ENCODE data around the gene ZNF783.

The ZNF783 gene

DNA sequence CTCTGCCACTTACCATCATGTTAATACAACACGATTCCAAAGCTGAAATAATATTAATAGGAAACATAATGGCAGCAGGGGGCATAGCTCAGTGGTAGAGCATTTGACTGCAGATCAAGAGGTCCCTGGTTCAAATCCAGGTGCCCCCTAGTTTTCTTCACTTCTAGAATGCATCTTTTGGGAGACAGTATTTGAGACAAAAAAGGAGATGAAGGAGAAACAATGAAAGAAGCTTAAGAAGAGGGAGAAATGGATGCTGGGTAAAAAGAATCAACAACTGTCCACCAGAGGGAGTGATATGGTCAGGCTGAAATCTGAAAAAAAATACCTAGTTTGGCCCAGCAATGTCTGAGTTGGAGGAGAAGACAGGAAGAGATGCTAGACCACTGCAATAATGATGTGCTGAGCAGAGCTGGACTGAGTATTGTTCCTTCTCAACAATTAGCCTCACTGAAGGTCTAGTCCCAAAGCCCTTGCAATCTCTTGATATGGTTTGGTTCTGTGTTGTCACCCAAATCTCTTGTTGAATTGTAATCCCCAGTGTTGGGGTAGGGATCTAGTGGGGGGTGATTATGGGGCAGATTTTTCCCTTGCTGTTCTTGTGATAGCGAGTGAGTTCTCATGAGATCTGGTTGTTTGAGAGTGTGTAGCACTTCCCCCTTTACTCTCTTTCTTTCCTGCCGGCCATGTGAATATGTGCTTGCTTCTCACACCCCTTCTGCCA is 48.3 kb downstream of the ZNF783 start:
- peaks cover 3% of the 10 kb centered on the region; the same call in 1 of the 2 replicates for H3K4me1 ChIP-seq (ENCODE audit: control insufficient read depth, low read length)
- H3K27ac ChIP-seq (ENCODE audit: low read depth, low read length) = no peak overlapping the region
- TF ChIP-seq, protein P1, sequence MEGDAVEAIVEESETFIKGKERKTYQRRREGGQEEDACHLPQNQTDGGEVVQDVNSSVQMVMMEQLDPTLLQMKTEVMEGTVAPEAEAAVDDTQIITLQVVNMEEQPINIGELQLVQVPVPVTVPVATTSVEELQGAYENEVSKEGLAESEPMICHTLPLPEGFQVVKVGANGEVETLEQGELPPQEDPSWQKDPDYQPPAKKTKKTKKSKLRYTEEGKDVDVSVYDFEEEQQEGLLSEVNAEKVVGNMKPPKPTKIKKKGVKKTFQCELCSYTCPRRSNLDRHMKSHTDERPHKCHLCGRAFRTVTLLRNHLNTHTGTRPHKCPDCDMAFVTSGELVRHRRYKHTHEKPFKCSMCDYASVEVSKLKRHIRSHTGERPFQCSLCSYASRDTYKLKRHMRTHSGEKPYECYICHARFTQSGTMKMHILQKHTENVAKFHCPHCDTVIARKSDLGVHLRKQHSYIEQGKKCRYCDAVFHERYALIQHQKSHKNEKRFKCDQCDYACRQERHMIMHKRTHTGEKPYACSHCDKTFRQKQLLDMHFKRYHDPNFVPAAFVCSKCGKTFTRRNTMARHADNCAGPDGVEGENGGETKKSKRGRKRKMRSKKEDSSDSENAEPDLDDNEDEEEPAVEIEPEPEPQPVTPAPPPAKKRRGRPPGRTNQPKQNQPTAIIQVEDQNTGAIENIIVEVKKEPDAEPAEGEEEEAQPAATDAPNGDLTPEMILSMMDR (IDR thresholded peaks at IDR 0.05; ENCODE audit: low read depth, low read length, poor library complexity, severe bottlenecking) = peak; percentile 84
- TF ChIP-seq EZH2phosphoT487 (IDR thresholded peaks at IDR 0.05; ENCODE audit: borderline replicate concordance, low read length) = no peak
- H3K27me3 ChIP-seq (ENCODE audit: control insufficient read depth, low read length) = no peaks in the 10 kb centered on the region
- no peaks in the 10 kb centered on the region for H3K9me2 ChIP-seq (replicated peaks; ENCODE audit: control insufficient read depth, low read length)
- no peaks in the 10 kb centered on the region for H3F3A ChIP-seq (ENCODE audit: control insufficient read depth, insufficient read depth)
- no peak overlapping the region for H3K4me3 ChIP-seq (ENCODE audit: low read length)
- H4K20me1 ChIP-seq (ENCODE audit: control insufficient read depth, insufficient read depth, low read depth, low read length) = no peaks in the 10 kb centered on the region
- H3K9me3 ChIP-seq (ENCODE audit: control insufficient read depth, insufficient read depth, low read length) = no peaks in the 10 kb centered on the region
- H3K79me2 ChIP-seq (ENCODE audit: control insufficient read depth, low read length) = no peaks in the 10 kb centered on the region
- no peaks in the 10 kb centered on the region for H3K36me3 ChIP-seq (ENCODE audit: control insufficient read depth, low read length)
- H3K4me2 ChIP-seq (ENCODE audit: low read length) = no peak overlapping the region

DNA sequence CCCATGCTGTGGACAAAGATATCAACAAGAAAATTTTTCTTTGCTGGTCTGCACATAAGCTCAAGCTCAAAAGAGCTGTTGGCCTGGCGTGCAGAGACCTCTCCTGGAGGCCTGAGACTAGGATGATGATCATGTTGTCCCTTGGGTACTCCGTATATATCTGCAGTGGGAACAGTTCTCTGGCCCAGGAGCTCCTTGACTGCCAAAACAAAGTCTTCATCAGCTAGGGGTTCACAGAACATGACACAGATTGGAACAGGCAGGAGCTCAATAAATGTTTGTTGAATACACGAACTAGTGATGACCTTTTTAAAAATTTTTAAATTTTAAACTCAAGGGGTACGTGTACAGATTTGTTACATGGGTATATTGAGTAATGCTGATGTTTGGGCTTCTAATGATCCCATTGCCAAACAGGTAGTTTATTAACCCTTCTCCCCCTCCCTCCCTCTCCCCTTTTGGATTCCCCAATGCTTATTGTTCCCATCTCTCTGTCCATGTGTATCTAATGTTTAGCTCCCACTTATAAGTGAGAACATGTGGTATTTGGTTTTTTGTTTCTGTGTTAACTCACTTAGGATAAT is 49.1 kb downstream of the ZNF783 start:
- H3K4me3 ChIP-seq (ENCODE audit: low read length) = no peak overlapping the region
- peaks cover 3% of the 10 kb centered on the region; the same call in 1 of the 2 replicates for H3K4me1 ChIP-seq (ENCODE audit: control insufficient read depth, low read length)
- no peak overlapping the region for H3K27ac ChIP-seq (ENCODE audit: low read depth, low read length)
- no peaks in the 10 kb centered on the region for H3K9me3 ChIP-seq (ENCODE audit: control insufficient read depth, insufficient read depth, low read length)
- H3K4me2 ChIP-seq (ENCODE audit: low read length) = no peak overlapping the region
- H3K79me2 ChIP-seq (ENCODE audit: control insufficient read depth, low read length) = no peaks in the 10 kb centered on the region
- H3K36me3 ChIP-seq (ENCODE audit: control insufficient read depth, low read length) = no peaks in the 10 kb centered on the region
- peaks cover 4% of the 10 kb centered on the region; the same call in 1 of the 2 replicates for H3K27me3 ChIP-seq (ENCODE audit: control insufficient read depth, low read length)
- H3F3A ChIP-seq (ENCODE audit: control insufficient read depth, insufficient read depth) = no peaks in the 10 kb centered on the region
- TF ChIP-seq, protein P1 (IDR thresholded peaks at IDR 0.05; ENCODE audit: low read depth, low read length, poor library complexity, severe bottlenecking) = no peak
- no peak for TF ChIP-seq EZH2phosphoT487 (IDR thresholded peaks at IDR 0.05; ENCODE audit: borderline replicate concordance, low read length)
- no peaks in the 10 kb centered on the region for H3K9me2 ChIP-seq (replicated peaks; ENCODE audit: control insufficient read depth, low read length)
- no peaks in the 10 kb centered on the region for H4K20me1 ChIP-seq (ENCODE audit: control insufficient read depth, insufficient read depth, low read depth, low read length)

DNA sequence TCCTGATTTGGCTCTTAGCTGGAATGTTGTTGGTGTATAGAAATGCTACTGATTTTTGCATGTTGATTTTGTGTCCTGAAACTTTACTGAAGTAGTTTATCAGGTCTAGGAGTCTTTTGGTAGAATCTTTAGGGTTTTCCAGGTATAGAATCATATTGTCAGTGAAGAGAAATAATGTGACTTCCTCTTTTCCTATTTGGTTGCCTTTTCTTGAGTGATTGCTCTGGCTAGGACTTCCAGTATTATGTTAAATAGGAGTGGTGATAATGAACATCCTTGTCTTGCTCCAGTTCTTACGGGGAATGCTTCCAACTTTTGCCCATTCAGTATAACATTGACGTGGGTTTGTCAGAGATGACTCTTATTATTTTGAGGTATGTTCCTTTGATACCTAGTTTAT is 52.0 kb downstream of the ZNF783 start:
- H3K36me3 ChIP-seq (ENCODE audit: control insufficient read depth, low read length) = no peaks in the 10 kb centered on the region
- H3K9me3 ChIP-seq (ENCODE audit: control insufficient read depth, insufficient read depth, low read length) = no peaks in the 10 kb centered on the region
- H3K9me2 ChIP-seq (replicated peaks; ENCODE audit: control insufficient read depth, low read length) = no peaks in the 10 kb centered on the region
- no peaks in the 10 kb centered on the region for H3F3A ChIP-seq (ENCODE audit: control insufficient read depth, insufficient read depth)
- no peak overlapping the region for H3K4me2 ChIP-seq (ENCODE audit: low read length)
- no peaks in the 10 kb centered on the region for H3K79me2 ChIP-seq (ENCODE audit: control insufficient read depth, low read length)
- no peak overlapping the region for H3K27ac ChIP-seq (ENCODE audit: low read depth, low read length)
- H3K4me1 ChIP-seq (ENCODE audit: control insufficient read depth, low read length) = peaks cover 3% of the 10 kb centered on the region; the same call in 1 of the 2 replicates
- TF ChIP-seq EZH2phosphoT487 (IDR thresholded peaks at IDR 0.05; ENCODE audit: borderline replicate concordance, low read length) = no peak
- H3K27me3 ChIP-seq (ENCODE audit: control insufficient read depth, low read length) = peaks cover 26% of the 10 kb centered on the region
- H3K4me3 ChIP-seq (ENCODE audit: low read length) = no peak overlapping the region
- H4K20me1 ChIP-seq (ENCODE audit: control insufficient read depth, insufficient read depth, low read depth, low read length) = no peaks in the 10 kb centered on the region

DNA sequence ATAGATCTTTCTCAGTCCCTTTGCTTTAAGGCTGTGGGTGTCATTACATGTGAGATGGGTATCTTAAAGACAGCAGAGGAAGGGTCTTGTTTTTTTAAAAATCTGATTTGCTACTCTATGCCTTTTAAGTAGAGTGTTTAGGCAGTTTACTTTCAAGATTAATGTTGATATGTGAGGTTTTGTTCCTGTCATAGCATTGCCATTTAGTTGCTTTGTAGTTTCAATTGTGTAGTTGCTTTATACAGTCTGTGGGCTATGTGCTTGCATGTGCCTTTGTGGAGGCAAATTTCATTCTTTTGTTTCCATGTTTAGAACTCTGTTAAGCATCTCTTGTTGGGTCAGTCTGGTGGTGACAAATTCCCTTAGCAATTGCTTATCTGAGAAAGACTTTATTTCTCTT is 54.6 kb downstream of the ZNF783 start:
- Histone ChIP-seq H3K4me1 (ENCODE audit: control insufficient read depth, low read length) (no peaks in the 10 kb centered on the region), H3K4me3 (ENCODE audit: low read length) (no peak overlapping the region), H3K9me2 (replicated peaks; ENCODE audit: control insufficient read depth, low read length) (no peaks in the 10 kb centered on the region), H3K27me3 (ENCODE audit: control insufficient read depth, low read length) (peaks cover 27% of the 10 kb centered on the region), H3F3A (ENCODE audit: control insufficient read depth, insufficient read depth) (no peaks in the 10 kb centered on the region), H4K20me1 (ENCODE audit: control insufficient read depth, insufficient read depth, low read depth, low read length) (no peaks in the 10 kb centered on the region), H3K9me3 (ENCODE audit: control insufficient read depth, insufficient read depth, low read length) (no peaks in the 10 kb centered on the region), H3K4me2 (ENCODE audit: low read length) (no peak overlapping the region), H3K27ac (ENCODE audit: low read depth, low read length) (no peak overlapping the region), H3K79me2 (ENCODE audit: control insufficient read depth, low read length) (no peaks in the 10 kb centered on the region), H3K36me3 (ENCODE audit: control insufficient read depth, low read length) (no peaks in the 10 kb centered on the region)
- TF ChIP-seq, protein P1 (IDR thresholded peaks at IDR 0.05; ENCODE audit: low read depth, low read length, poor library complexity, severe bottlenecking) = no peak
- TF ChIP-seq EZH2phosphoT487 (IDR thresholded peaks at IDR 0.05; ENCODE audit: borderline replicate concordance, low read length) = no peak
